HL-60 (cell line): ENCODE results near the gene EYS.

ENCODE experiments used
- CTCF ChIP-seq: IDR thresholded peaks from one replicate; pipeline ENCODE4 v1.5.1; 2011; ENCODE audit warnings: low read length, control low read depth, inconsistent platforms; ENCODE audit not compliant: insufficient read depth
- GABPA ChIP-seq: IDR thresholded peaks from 2 replicates; pipeline ENCODE4 v1.6.1; 2012; ENCODE audit warnings: low read depth
- POLR2AphosphoS5 ChIP-seq: IDR thresholded peaks from 2 replicates; pipeline ENCODE4 v1.6.1; 2012; ENCODE audit warnings: low read depth
- REST ChIP-seq: IDR thresholded peaks from 2 replicates; pipeline ENCODE4 v1.6.1; 2012; ENCODE audit warnings: low read depth; ENCODE audit not compliant: insufficient replicate concordance
- SPI1 ChIP-seq: IDR thresholded peaks from 2 replicates; pipeline ENCODE4 v1.6.1; 2012; ENCODE audit warnings: low read depth, mild to moderate bottlenecking, borderline replicate concordance

- no peak for TF ChIP-seq CTCF
- no peak for TF ChIP-seq GABPA
- TF ChIP-seq POLR2AphosphoS5, result no peak
- no peak for TF ChIP-seq REST
- TF ChIP-seq SPI1, result no peak
These were observed 1923.9 kb downstream of the EYS start for GRCh38 chr6:63783096-63783495.
